Neural crest cell (in vitro differentiated cells): ENCODE measurements around the gene RORC. TPM values are rescaled to one million over a fixed set of nuclear protein-coding genes. Genes with fewer than 3 reads are reported as not detected.

Source experiments
- DNase-seq: peaks from one replicate; pipeline ENCODE4 v3.0.0; 2021; ENCODE audit warnings: low read depth, mixed read lengths, low spot score
- H3K27ac Mint-ChIP-seq: one replicate; pipeline ENCODE4 v1.8.0; 2021; ENCODE audit warnings: mild to moderate bottlenecking, mixed read lengths; ENCODE audit not compliant: unreplicated experiment
- H3K27me3 Mint-ChIP-seq: 2 replicates; pipeline ENCODE4 v1.8.0; 2021; ENCODE audit warnings: low read depth, mild to moderate bottlenecking, mixed read lengths
- H3K36me3 Mint-ChIP-seq: 2 replicates; pipeline ENCODE4 v1.8.0; 2021; ENCODE audit warnings: low read depth, mild to moderate bottlenecking, mixed read lengths
- H3K4me1 Mint-ChIP-seq: 2 replicates; pipeline ENCODE4 v1.8.0; 2021; ENCODE audit warnings: mixed read lengths
- H3K4me3 Mint-ChIP-seq: one replicate; pipeline ENCODE4 v1.8.0; 2021; ENCODE audit warnings: mild to moderate bottlenecking, mixed read lengths
- H3K9me3 Mint-ChIP-seq: 2 replicates; pipeline ENCODE4 v1.8.0; 2021; ENCODE audit warnings: mixed read lengths
- CTCF ChIP-seq: fragments of 200-600 bp; sonication (generic); conservative IDR thresholded peaks from 2 replicates; pipeline ENCODE4 v1.5.0; 2021; ENCODE audit warnings: antibody characterized with exemption, mild to moderate bottlenecking
- total RNA-seq: library from RNA; stranded (reverse); gene quantifications from 2 replicates; pipeline ENCODE4 v1.2.1, GENCODE V29; 2021

RORC gene
- total RNA-seq, 1 donor from 2014 or later, result 0.12 TPM

- Mint-ChIP-seq H3K4me1 (peaks cover 10% of the 10 kb centered on the region), H3K27ac (no peak overlapping the region), H3K36me3 (no peaks in the 10 kb centered on the region), H3K4me3 (no peak overlapping the region), H3K9me3 (no peaks in the 10 kb centered on the region), H3K27me3 (no peaks in the 10 kb centered on the region)
- no peak for DNase-seq
- TF ChIP-seq CTCF, result no peak
Observed at GRCh38 chr1:151814426-151814825, 17.2 kb downstream of the RORC start.

- Mint-ChIP-seq H3K4me1 (peaks cover 11% of the 10 kb centered on the region), H3K27me3 (no peaks in the 10 kb centered on the region), H3K9me3 (no peaks in the 10 kb centered on the region), H3K36me3 (no peaks in the 10 kb centered on the region), H3K27ac (no peak overlapping the region), H3K4me3 (no peak overlapping the region)
- TF ChIP-seq CTCF, result no peak
- no peak for DNase-seq
Observed at GRCh38 chr1:151813271-151813977, 18.2 kb downstream of the RORC start.

- DNase-seq, result no peak
- Mint-ChIP-seq H3K27ac (peak overlapping the region; percentile 71), H3K27me3 (peaks cover 12% of the 10 kb centered on the region), H3K4me1 (peaks cover 11% of the 10 kb centered on the region), H3K36me3 (no peaks in the 10 kb centered on the region), H3K4me3 (no peak overlapping the region), H3K9me3 (no peaks in the 10 kb centered on the region)
- TF ChIP-seq CTCF, result no peak
Observed at GRCh38 chr1:151811181-151811580, 20.4 kb downstream of the RORC start.

- Mint-ChIP-seq H3K4me3 (no peak overlapping the region), H3K4me1 (peaks cover 11% of the 10 kb centered on the region), H3K36me3 (no peaks in the 10 kb centered on the region), H3K27me3 (peaks cover 12% of the 10 kb centered on the region), H3K9me3 (no peaks in the 10 kb centered on the region), H3K27ac (no peak overlapping the region)
- DNase-seq, result no peak
- no peak for TF ChIP-seq CTCF
Observed at GRCh38 chr1:151809985-151810556, 21.5 kb downstream of the RORC start.

GRCh38 chr1:151809290-151809984 lies 22.2 kb downstream of the RORC start:
- Mint-ChIP-seq H3K36me3 (no peaks in the 10 kb centered on the region), H3K4me3 (no peak overlapping the region), H3K27ac (no peak overlapping the region), H3K4me1 (peaks cover 11% of the 10 kb centered on the region), H3K9me3 (no peaks in the 10 kb centered on the region), H3K27me3 (peaks cover 16% of the 10 kb centered on the region)
- TF ChIP-seq CTCF, result no peak
- DNase-seq, result no peak
